MM.1S (cell line): ENCODE data around the gene ATP9A.

Source experiments
- DNase-seq: peaks from one replicate; pipeline ENCODE4 v3.0.0-alpha.2; 2015
- H2AFZ ChIP-seq: fragments of 300-600 bp; sonication (generic); 2 replicates; pipeline ENCODE4 v1.6.0; 2016; ENCODE audit warnings: antibody characterized with exemption, low read length
- H3F3A ChIP-seq: fragments of 300-600 bp; sonication (generic); 2 replicates; pipeline ENCODE4 v1.6.1; 2016; ENCODE audit warnings: mild to moderate bottlenecking, antibody characterized with exemption, low read length, moderate library complexity, mixed read lengths; ENCODE audit not compliant: insufficient read depth
- H3K27ac ChIP-seq: fragments of 300-600 bp; sonication (generic); 2 replicates; pipeline ENCODE4 v1.5.1; 2016; ENCODE audit warnings: mild to moderate bottlenecking, low read length
- H3K27me3 ChIP-seq: fragments of 300-600 bp; sonication (generic); replicated peaks from 2 replicates; pipeline ENCODE4 v1.6.0; 2016; ENCODE audit warnings: low read length; ENCODE audit not compliant: insufficient read depth
- H3K36me3 ChIP-seq: fragments of 300-600 bp; sonication (generic); replicated peaks from 2 replicates; pipeline ENCODE4 v1.6.1; 2016; ENCODE audit warnings: mild to moderate bottlenecking, low read length, mixed read lengths; ENCODE audit not compliant: insufficient read depth
- H3K4me1 ChIP-seq: fragments of 300-600 bp; sonication (generic); 2 replicates; pipeline ENCODE4 v1.6.1; 2016; ENCODE audit warnings: low read length, mixed read lengths
- H3K4me2 ChIP-seq: fragments of 300-600 bp; sonication (generic); 2 replicates; pipeline ENCODE4 v1.6.0; 2016; ENCODE audit warnings: low read depth, low read length
- H3K4me3 ChIP-seq: fragments of 300-600 bp; sonication (generic); 2 replicates; pipeline ENCODE4 v1.5.1; 2016; ENCODE audit warnings: low read length, mixed read lengths
- H3K79me2 ChIP-seq: fragments of 300-600 bp; sonication (generic); 2 replicates; pipeline ENCODE4 v1.6.1; 2016; ENCODE audit warnings: mixed run types, low read length, mixed read lengths
- H3K9ac ChIP-seq: fragments of 300-600 bp; sonication (generic); 2 replicates; pipeline ENCODE4 v1.6.1; 2016; ENCODE audit warnings: low read length, mixed read lengths
- H3K9me2 ChIP-seq: fragments of 300-600 bp; sonication (generic); replicated peaks from 2 replicates; pipeline ENCODE4 v1.6.1; 2016; ENCODE audit warnings: mild to moderate bottlenecking, low read length, mixed read lengths; ENCODE audit not compliant: insufficient read depth
- H3K9me3 ChIP-seq: fragments of 300-600 bp; sonication (generic); replicated peaks from 2 replicates; pipeline ENCODE4 v1.6.1; 2016; ENCODE audit warnings: mild to moderate bottlenecking, low read length, mixed read lengths; ENCODE audit not compliant: insufficient read depth
- H4K20me1 ChIP-seq: fragments of 300-600 bp; sonication (generic); 2 replicates; pipeline ENCODE4 v1.6.1; 2016; ENCODE audit warnings: mild to moderate bottlenecking, low read length, moderate library complexity, mixed read lengths; ENCODE audit not compliant: insufficient read depth
- CTCF ChIP-seq: fragments of 300-600 bp; sonication (generic); IDR thresholded peaks from 2 replicates; pipeline ENCODE4 v1.5.1; 2016; ENCODE audit warnings: antibody characterized with exemption, low read length, mixed read lengths
- EZH2 ChIP-seq: fragments of 300-600 bp; sonication (generic); optimal IDR thresholded peaks from 2 replicates; pipeline ENCODE3; 2017; ENCODE audit warnings: low read depth, mild to moderate bottlenecking, antibody characterized with exemption, low read length, mixed read lengths
- EZH2phosphoT487 ChIP-seq: fragments of 300-600 bp; sonication (generic); IDR thresholded peaks from 2 replicates; pipeline ENCODE4 v1.6.1; 2018; ENCODE audit warnings: antibody characterized with exemption, low read length

Gene ATP9A

GRCh38 chr20:51697096-51697826, 70.9 kb downstream of the ATP9A start:
- Histone ChIP-seq H2AFZ (no peak overlapping the region), H3K27me3 (no peaks in the 10 kb centered on the region), H3K9ac (no peak overlapping the region), H4K20me1 (no peaks in the 10 kb centered on the region), H3K27ac (no peak overlapping the region), H3F3A (no peaks in the 10 kb centered on the region), H3K9me2 (no peaks in the 10 kb centered on the region), H3K4me2 (no peak overlapping the region), H3K36me3 (no peaks in the 10 kb centered on the region), H3K4me3 (no peak overlapping the region), H3K4me1 (no peaks in the 10 kb centered on the region), H3K9me3 (no peaks in the 10 kb centered on the region), H3K79me2 (no peaks in the 10 kb centered on the region)
- TF ChIP-seq EZH2 (no peak), EZH2phosphoT487 (no peak), CTCF (no peak)
- no peak for DNase-seq

GRCh38 chr20:51696304-51697071, 71.7 kb downstream of the ATP9A start:
- Histone ChIP-seq H3K4me1 (no peaks in the 10 kb centered on the region), H3K36me3 (no peaks in the 10 kb centered on the region), H3K4me3 (no peak overlapping the region), H3K9ac (no peak overlapping the region), H3K79me2 (no peaks in the 10 kb centered on the region), H2AFZ (no peak overlapping the region), H4K20me1 (no peaks in the 10 kb centered on the region), H3K9me2 (no peaks in the 10 kb centered on the region), H3F3A (no peaks in the 10 kb centered on the region), H3K27me3 (no peaks in the 10 kb centered on the region), H3K4me2 (no peak overlapping the region), H3K9me3 (no peaks in the 10 kb centered on the region), H3K27ac (no peak overlapping the region)
- TF ChIP-seq CTCF = no peak
- no peak for TF ChIP-seq EZH2phosphoT487
- no peak for TF ChIP-seq EZH2
- DNase-seq = no peak

GRCh38 chr20:51695574-51696303, 72.5 kb downstream of the ATP9A start:
- Histone ChIP-seq H3K4me2 (no peak overlapping the region), H3K9ac (no peak overlapping the region), H4K20me1 (no peaks in the 10 kb centered on the region), H3K9me3 (no peaks in the 10 kb centered on the region), H3K9me2 (no peaks in the 10 kb centered on the region), H3K27ac (no peak overlapping the region), H3K4me3 (no peak overlapping the region), H2AFZ (no peak overlapping the region), H3K27me3 (no peaks in the 10 kb centered on the region), H3K36me3 (no peaks in the 10 kb centered on the region), H3K4me1 (no peaks in the 10 kb centered on the region), H3F3A (no peaks in the 10 kb centered on the region), H3K79me2 (no peaks in the 10 kb centered on the region)
- no peak for DNase-seq
- TF ChIP-seq EZH2phosphoT487 = no peak
- TF ChIP-seq CTCF = no peak
- no peak for TF ChIP-seq EZH2
